Suprapubic skin (tissue), 4 donors: ENCODE results near the gene AACS. TPM values are rescaled to one million over a fixed set of nuclear protein-coding genes. Genes with fewer than 3 reads are reported as not detected.

ENCODE experiments used
- DNase-seq, 2 donors: peaks; one replicate each; pipeline ENCODE4 v3.0.0-alpha.2; 2019; ENCODE audit warnings: low spot score in 2 of 2
- H3K27ac ChIP-seq: fragments of 200-600 bp; sonication (generic); one replicate; pipeline ENCODE4 v1.5.1; 2019
- H3K27me3 ChIP-seq: fragments of 200-600 bp; sonication (generic); one replicate; pipeline ENCODE4 v1.5.1; 2019
- H3K36me3 ChIP-seq: fragments of 200-600 bp; sonication (generic); one replicate; pipeline ENCODE4 v1.5.1; 2019
- H3K4me1 ChIP-seq: fragments of 200-600 bp; sonication (generic); one replicate; pipeline ENCODE4 v1.5.1; 2019
- H3K4me3 ChIP-seq: fragments of 200-600 bp; sonication (generic); one replicate; pipeline ENCODE4 v1.5.1; 2019; ENCODE audit warnings: mild to moderate bottlenecking
- H3K9me3 ChIP-seq: fragments of 200-600 bp; sonication (generic); one replicate; pipeline ENCODE4 v1.5.1; 2019
- CTCF ChIP-seq, 2 donors: fragments of 200-600 bp in 1 of 2; fragments of 450-650 bp in 1 of 2; sonication (generic) in 1 of 2; IDR thresholded peaks; one replicate each; pipeline ENCODE4 v1.5.1; 2016 to 2019; ENCODE audit warnings: antibody characterized with exemption in 2 of 2, mild to moderate bottlenecking in 1 of 2, moderate library complexity in 1 of 2
- EP300 ChIP-seq: sonication (generic); formaldehyde crosslinking; IDR thresholded peaks from one replicate; pipeline ENCODE4 v1.6.1; 2017; ENCODE audit warnings: antibody characterized with exemption
- POLR2A ChIP-seq, 2 donors: fragments of 450-650 bp; IDR thresholded peaks; one replicate each; pipeline ENCODE4 v1.6.1; 2017; ENCODE audit warnings: antibody characterized with exemption in 2 of 2, mild to moderate bottlenecking in 2 of 2, moderate library complexity in 2 of 2
- POLR2AphosphoS5 ChIP-seq, 3 donors: sonication (generic); formaldehyde crosslinking; IDR thresholded peaks; one replicate each; pipeline ENCODE4 v1.6.1; 2017; ENCODE audit warnings: antibody characterized with exemption in 3 of 3
- WGBS: methylation state at CpG from one replicate; pipeline ENCODE4 v1.1.5; 2018; 5-methylcytosine and 5-hydroxymethylcytosine counted together
- total RNA-seq, 4 donors: library from RNA; depleted of rRNA; stranded (reverse); fragments of >200 nt; gene quantifications; one replicate each; pipeline ENCODE4 v1.1.0, GENCODE V29; 2016

AACS gene
- total RNA-seq, 4 donors from 2014 or later: 69.0 to 103 (median 77.0) TPM

- Histone ChIP-seq H3K4me3 (no peak overlapping the region), H3K36me3 (peaks cover 14% of the 10 kb centered on the region), H3K27ac (no peak overlapping the region), H3K4me1 (peaks cover 54% of the 10 kb centered on the region), H3K9me3 (no peaks in the 10 kb centered on the region), H3K27me3 (no peaks in the 10 kb centered on the region)
- 86% methylated on average over 5 of the region's 7 CpGs for WGBS
- TF ChIP-seq POLR2A (IDR thresholded peaks at IDR 0.05) (no peak), EP300 (no peak)
- DNase-seq: no peak
These were observed 31.7 kb downstream of the AACS start for GRCh38 chr12:125096894-125097293.

- no peak for DNase-seq
These were observed 32.2 kb downstream of the AACS start for GRCh38 chr12:125097427-125097826.

GRCh38 chr12:125098676-125099408 is 33.6 kb downstream of the AACS start:
- no peak overlapping the region for H3K4me3 ChIP-seq
- no peaks in the 10 kb centered on the region for H3K27me3 ChIP-seq
- H3K36me3 ChIP-seq: peaks cover 19% of the 10 kb centered on the region
- H3K27ac ChIP-seq: no peak overlapping the region
- DNase-seq: no peak
- TF ChIP-seq EP300: no peak
- no peak for TF ChIP-seq CTCF (IDR thresholded peaks at IDR 0.05)
- no peak for TF ChIP-seq POLR2A (IDR thresholded peaks at IDR 0.05)
- TF ChIP-seq POLR2AphosphoS5 (IDR thresholded peaks at IDR 0.05): no peak
- no peaks in the 10 kb centered on the region for H3K9me3 ChIP-seq
- WGBS: 80% methylated on average over 15 of the region's 15 CpGs
- peaks cover 40% of the 10 kb centered on the region for H3K4me1 ChIP-seq

More at GRCh38 chr12:125097427-125097826, 32.2 kb downstream of the AACS start:
- TF ChIP-seq POLR2AphosphoS5 (IDR thresholded peaks at IDR 0.05) (no peak), POLR2A (IDR thresholded peaks at IDR 0.05) (no peak), CTCF (IDR thresholded peaks at IDR 0.05) (no peak), EP300 (no peak)
- Histone ChIP-seq H3K36me3 (peaks cover 10% of the 10 kb centered on the region), H3K27ac (no peak overlapping the region), H3K27me3 (no peaks in the 10 kb centered on the region), H3K4me1 (peaks cover 51% of the 10 kb centered on the region), H3K4me3 (no peak overlapping the region), H3K9me3 (no peaks in the 10 kb centered on the region)
- WGBS: 74% methylated on average over 12 of the region's 12 CpGs

- Histone ChIP-seq H3K27ac (no peak overlapping the region), H3K4me3 (no peak overlapping the region), H3K9me3 (no peaks in the 10 kb centered on the region), H3K36me3 (peaks cover 22% of the 10 kb centered on the region), H3K27me3 (no peaks in the 10 kb centered on the region), H3K4me1 (peaks cover 37% of the 10 kb centered on the region)
- TF ChIP-seq EP300: no peak
- TF ChIP-seq POLR2A (IDR thresholded peaks at IDR 0.05): no peak
- no peak for TF ChIP-seq POLR2AphosphoS5 (IDR thresholded peaks at IDR 0.05)
- no peak for TF ChIP-seq CTCF (IDR thresholded peaks at IDR 0.05)
- 98% methylated on average over 7 of the region's 7 CpGs for WGBS
- DNase-seq: no peak
These were observed 34.2 kb downstream of the AACS start for GRCh38 chr12:125099409-125099782.

- H3K4me1 ChIP-seq: peaks cover 26% of the 10 kb centered on the region
- DNase-seq: no peak
- peaks cover 33% of the 10 kb centered on the region for H3K36me3 ChIP-seq
- TF ChIP-seq POLR2AphosphoS5 (IDR thresholded peaks at IDR 0.05) (no peak), POLR2A (IDR thresholded peaks at IDR 0.05) (no peak), EP300 (no peak), CTCF (IDR thresholded peaks at IDR 0.05) (no peak)
- H3K27ac ChIP-seq: no peak overlapping the region
- no peak overlapping the region for H3K4me3 ChIP-seq
- H3K27me3 ChIP-seq: no peaks in the 10 kb centered on the region
- 77% methylated on average over 9 of the region's 9 CpGs for WGBS
- H3K9me3 ChIP-seq: no peaks in the 10 kb centered on the region
These were observed 35.6 kb downstream of the AACS start for GRCh38 chr12:125100551-125101434.
